GM12878 (cell line): Measurements from ENCODE around the gene MAST1. TPM values are rescaled to one million over a fixed set of nuclear protein-coding genes. Genes with fewer than 3 reads are reported as not detected.
A peak's percentile ranks its signal among the peaks of the same experiment; 100 is the strongest.

ENCODE experiments used
- BCL11A ChIP-seq: IDR thresholded peaks from 2 replicates; pipeline ENCODE4 v1.6.1; 2011; ENCODE audit warnings: low read depth, low read length
- BHLHE40 ChIP-seq, 2 experiments: fragments of 450-650 bp in 1 of 2; IDR thresholded peaks; 2 replicates each; pipeline ENCODE4 v1.6.1; 2011 to 2017; ENCODE audit warnings: low read depth in 2 of 2, borderline replicate concordance in 1 of 2, improper control_type of control experiment in 1 of 2, low read length in 1 of 2, mild to moderate bottlenecking in 1 of 2
- CREM ChIP-seq: IDR thresholded peaks from 2 replicates; pipeline ENCODE4 v1.6.1; 2014; ENCODE audit warnings: antibody characterized with exemption, low read depth
- EED ChIP-seq: sonication (generic); IDR thresholded peaks from 2 replicates; pipeline ENCODE4 v1.6.1; 2016; ENCODE audit warnings: antibody characterized with exemption, low read depth
- FOXK2 ChIP-seq: fragments of 450-650 bp; IDR thresholded peaks from 2 replicates; pipeline ENCODE4 v1.6.1; 2017; ENCODE audit warnings: mild to moderate bottlenecking, moderate library complexity
- IKZF1 ChIP-seq: fragments of 450-650 bp; conservative IDR thresholded peaks from 2 replicates; pipeline ENCODE4 v1.6.1; 2017; ENCODE audit warnings: antibody characterized with exemption, mild to moderate bottlenecking
- LARP7 ChIP-seq: fragments of 450-650 bp; IDR thresholded peaks from 2 replicates; pipeline ENCODE4 v1.6.1; 2017; ENCODE audit warnings: mild to moderate bottlenecking
- NFIC ChIP-seq: IDR thresholded peaks from 2 replicates; pipeline ENCODE4 v1.6.1; 2012; ENCODE audit warnings: low read depth, mild to moderate bottlenecking, inconsistent platforms, low read length, moderate library complexity
- NFXL1 ChIP-seq: fragments of 450-650 bp; IDR thresholded peaks from 2 replicates; pipeline ENCODE4 v1.6.1; 2017; ENCODE audit warnings: antibody characterized with exemption, mild to moderate bottlenecking, borderline replicate concordance
- NFYB ChIP-seq: IDR thresholded peaks from 2 replicates; pipeline ENCODE4 v1.6.1; 2011; ENCODE audit warnings: low read depth, mild to moderate bottlenecking, low read length, improper control_type of control experiment, moderate library complexity; ENCODE audit not compliant: insufficient read depth
- NRF1 ChIP-seq: conservative IDR thresholded peaks from 2 replicates; pipeline ENCODE4 v1.6.1; 2011; ENCODE audit warnings: mild to moderate bottlenecking, low read depth, low read length, improper control_type of control experiment
- PAX5 ChIP-seq: IDR thresholded peaks from 2 replicates; pipeline ENCODE4 v1.6.1; 2011; ENCODE audit warnings: low read depth, low read length, borderline replicate concordance
- POLR2AphosphoS2 ChIP-seq: IDR thresholded peaks from 2 replicates; pipeline ENCODE4 v1.6.1; 2011; ENCODE audit warnings: low read depth, mild to moderate bottlenecking, low read length, improper control_type of control experiment, moderate library complexity
- RCOR1 ChIP-seq: conservative IDR thresholded peaks from 2 replicates; pipeline ENCODE4 v1.6.1; 2012; ENCODE audit warnings: low read depth, low read length, improper control_type of control experiment
- RELA ChIP-seq: fragments of 450-650 bp; IDR thresholded peaks from 2 replicates; pipeline ENCODE4 v1.8.0; 2014; ENCODE audit warnings: borderline replicate concordance; ENCODE audit not compliant: partially characterized antibody
- SP1 ChIP-seq: IDR thresholded peaks from one replicate; pipeline ENCODE4 v1.6.1; 2011; ENCODE audit warnings: low read depth, low read length
- SUPT20H ChIP-seq: IDR thresholded peaks from 2 replicates; pipeline ENCODE4 v1.6.1; 2011; ENCODE audit warnings: low read depth, mild to moderate bottlenecking, low read length, moderate library complexity, borderline replicate concordance; ENCODE audit not compliant: control insufficient read depth
- TCF3 ChIP-seq: IDR thresholded peaks from 2 replicates; pipeline ENCODE4 v1.6.1; 2012; ENCODE audit warnings: low read depth, mild to moderate bottlenecking, low read length, borderline replicate concordance; ENCODE audit not compliant: insufficient read depth
- ZNF24 ChIP-seq: fragments of 450-650 bp; IDR thresholded peaks from 2 replicates; pipeline ENCODE4 v1.6.1; 2017; ENCODE audit warnings: antibody characterized with exemption, mild to moderate bottlenecking
- ZZZ3 ChIP-seq: IDR thresholded peaks from 2 replicates; pipeline ENCODE4 v1.6.1; 2011; ENCODE audit warnings: low read depth; ENCODE audit not compliant: control insufficient read depth, insufficient read length
- polyA plus RNA-seq, 11 experiments: library from polyadenylated mRNA; depleted of rRNA in 4 of 11; unstranded in 6 of 11; stranded (reverse) in 5 of 11; fragments of >200 nt; fragmentation: Nextera tagmentation in 4 of 11; fragmentation: Illumina TruSeq in 1 of 11; extraction: Ambion mirVana in 4 of 11; extraction: Trizol in 1 of 11; gene quantifications; 1 replicate in 1 of 11; 2 replicates in 10 of 11; pipeline versions ENCODE4 v1.2.1 to v1.2.3, GENCODE V29; 2011 to 2016; ENCODE audit warnings: inconsistent platforms in 2 of 11, missing spikeins in 2 of 11, low read depth in 1 of 11
- total RNA-seq, 4 experiments: library from RNA; depleted of rRNA in 3 of 4; stranded (reverse); fragments of >200 nt in 3 of 4; fragmentation: Illumina TruSeq in 1 of 4; extraction: Trizol in 1 of 4; gene quantifications; 2 replicates each; pipeline versions ENCODE4 v1.2.1 to v1.2.3, GENCODE V29; 2013 to 2021
- TF ChIP-seq, protein P1 (sequence below): IDR thresholded peaks from 2 replicates; pipeline ENCODE4 v1.6.1; 2012; ENCODE audit warnings: improper control_type of control experiment, low read depth, low read length; ENCODE audit not compliant: insufficient replicate concordance
- TF ChIP-seq, protein P2 (sequence below): IDR thresholded peaks from 2 replicates; pipeline ENCODE4 v1.6.1; 2011; ENCODE audit warnings: low read depth, low read length, improper control_type of control experiment, borderline replicate concordance
- TF ChIP-seq, protein P3 (sequence below): fragments of 450-650 bp; IDR thresholded peaks from 2 replicates; pipeline ENCODE4 v1.6.1; 2018; ENCODE audit warnings: mild to moderate bottlenecking, low read depth, moderate library complexity; ENCODE audit not compliant: partially characterized antibody

The MAST1 gene
- total and polyA plus RNA-seq, 10 of the 15 experiments (the other 5 are each of a cell fraction or from before 2014, with no cell fraction given): 0.08 to 0.79 (median 0.44) TPM; not detected in 1

DNA sequence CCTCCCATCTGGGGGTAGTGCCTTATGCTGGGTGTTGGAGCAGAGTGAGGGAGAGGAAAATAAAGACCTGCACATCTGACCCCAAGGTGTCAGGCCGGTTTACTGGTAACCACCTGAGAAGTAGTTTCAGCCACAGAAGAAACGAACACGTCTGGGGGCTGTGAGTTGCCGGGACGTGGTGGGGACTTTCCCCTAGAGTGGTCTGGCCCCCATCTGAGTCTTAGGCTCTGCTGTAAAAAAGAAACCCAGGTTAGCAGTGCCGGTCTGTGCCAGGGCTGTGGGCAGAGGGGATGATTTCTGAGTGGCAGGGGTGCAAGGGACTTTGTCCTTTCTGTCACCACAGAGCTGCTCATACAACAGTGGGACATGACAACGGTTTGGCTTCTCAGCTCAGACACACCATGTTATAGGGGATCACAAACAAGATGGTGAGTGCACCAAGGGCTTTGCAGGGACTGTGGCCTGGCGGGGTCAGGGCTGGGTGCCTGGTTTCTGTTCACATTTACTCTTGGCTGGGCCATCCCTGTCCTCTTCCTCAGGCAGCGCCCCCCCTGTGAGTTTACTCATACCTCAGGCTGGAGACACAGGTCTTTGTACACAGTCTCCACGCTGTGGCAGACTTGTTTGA is 61.7 kb downstream of the MAST1 start (continued):
- TF ChIP-seq, protein P1, sequence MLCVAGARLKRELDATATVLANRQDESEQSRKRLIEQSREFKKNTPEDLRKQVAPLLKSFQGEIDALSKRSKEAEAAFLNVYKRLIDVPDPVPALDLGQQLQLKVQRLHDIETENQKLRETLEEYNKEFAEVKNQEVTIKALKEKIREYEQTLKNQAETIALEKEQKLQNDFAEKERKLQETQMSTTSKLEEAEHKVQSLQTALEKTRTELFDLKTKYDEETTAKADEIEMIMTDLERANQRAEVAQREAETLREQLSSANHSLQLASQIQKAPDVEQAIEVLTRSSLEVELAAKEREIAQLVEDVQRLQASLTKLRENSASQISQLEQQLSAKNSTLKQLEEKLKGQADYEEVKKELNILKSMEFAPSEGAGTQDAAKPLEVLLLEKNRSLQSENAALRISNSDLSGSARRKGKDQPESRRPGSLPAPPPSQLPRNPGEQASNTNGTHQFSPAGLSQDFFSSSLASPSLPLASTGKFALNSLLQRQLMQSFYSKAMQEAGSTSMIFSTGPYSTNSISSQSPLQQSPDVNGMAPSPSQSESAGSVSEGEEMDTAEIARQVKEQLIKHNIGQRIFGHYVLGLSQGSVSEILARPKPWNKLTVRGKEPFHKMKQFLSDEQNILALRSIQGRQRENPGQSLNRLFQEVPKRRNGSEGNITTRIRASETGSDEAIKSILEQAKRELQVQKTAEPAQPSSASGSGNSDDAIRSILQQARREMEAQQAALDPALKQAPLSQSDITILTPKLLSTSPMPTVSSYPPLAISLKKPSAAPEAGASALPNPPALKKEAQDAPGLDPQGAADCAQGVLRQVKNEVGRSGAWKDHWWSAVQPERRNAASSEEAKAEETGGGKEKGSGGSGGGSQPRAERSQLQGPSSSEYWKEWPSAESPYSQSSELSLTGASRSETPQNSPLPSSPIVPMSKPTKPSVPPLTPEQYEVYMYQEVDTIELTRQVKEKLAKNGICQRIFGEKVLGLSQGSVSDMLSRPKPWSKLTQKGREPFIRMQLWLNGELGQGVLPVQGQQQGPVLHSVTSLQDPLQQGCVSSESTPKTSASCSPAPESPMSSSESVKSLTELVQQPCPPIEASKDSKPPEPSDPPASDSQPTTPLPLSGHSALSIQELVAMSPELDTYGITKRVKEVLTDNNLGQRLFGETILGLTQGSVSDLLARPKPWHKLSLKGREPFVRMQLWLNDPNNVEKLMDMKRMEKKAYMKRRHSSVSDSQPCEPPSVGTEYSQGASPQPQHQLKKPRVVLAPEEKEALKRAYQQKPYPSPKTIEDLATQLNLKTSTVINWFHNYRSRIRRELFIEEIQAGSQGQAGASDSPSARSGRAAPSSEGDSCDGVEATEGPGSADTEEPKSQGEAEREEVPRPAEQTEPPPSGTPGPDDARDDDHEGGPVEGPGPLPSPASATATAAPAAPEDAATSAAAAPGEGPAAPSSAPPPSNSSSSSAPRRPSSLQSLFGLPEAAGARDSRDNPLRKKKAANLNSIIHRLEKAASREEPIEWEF: no peak
- TF ChIP-seq CREM: peak; percentile 58; the same call in 1 of the 2 replicates
- peak; percentile 29 for TF ChIP-seq SP1
- no peak for TF ChIP-seq NFYB
- TF ChIP-seq NFXL1: no peak
- peak; percentile 80 for TF ChIP-seq IKZF1
- peak; percentile 45; the same call in 1 of the 2 replicates for TF ChIP-seq NFIC
- no peak for TF ChIP-seq TCF3
- no peak for TF ChIP-seq POLR2AphosphoS2
- TF ChIP-seq PAX5: peak; percentile 79
- TF ChIP-seq EED: peak; percentile 43
- no peak for TF ChIP-seq ZZZ3
- TF ChIP-seq, protein P2, sequence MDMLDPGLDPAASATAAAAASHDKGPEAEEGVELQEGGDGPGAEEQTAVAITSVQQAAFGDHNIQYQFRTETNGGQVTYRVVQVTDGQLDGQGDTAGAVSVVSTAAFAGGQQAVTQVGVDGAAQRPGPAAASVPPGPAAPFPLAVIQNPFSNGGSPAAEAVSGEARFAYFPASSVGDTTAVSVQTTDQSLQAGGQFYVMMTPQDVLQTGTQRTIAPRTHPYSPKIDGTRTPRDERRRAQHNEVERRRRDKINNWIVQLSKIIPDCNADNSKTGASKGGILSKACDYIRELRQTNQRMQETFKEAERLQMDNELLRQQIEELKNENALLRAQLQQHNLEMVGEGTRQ: no peak
- TF ChIP-seq FOXK2: no peak
- TF ChIP-seq, protein P3, sequence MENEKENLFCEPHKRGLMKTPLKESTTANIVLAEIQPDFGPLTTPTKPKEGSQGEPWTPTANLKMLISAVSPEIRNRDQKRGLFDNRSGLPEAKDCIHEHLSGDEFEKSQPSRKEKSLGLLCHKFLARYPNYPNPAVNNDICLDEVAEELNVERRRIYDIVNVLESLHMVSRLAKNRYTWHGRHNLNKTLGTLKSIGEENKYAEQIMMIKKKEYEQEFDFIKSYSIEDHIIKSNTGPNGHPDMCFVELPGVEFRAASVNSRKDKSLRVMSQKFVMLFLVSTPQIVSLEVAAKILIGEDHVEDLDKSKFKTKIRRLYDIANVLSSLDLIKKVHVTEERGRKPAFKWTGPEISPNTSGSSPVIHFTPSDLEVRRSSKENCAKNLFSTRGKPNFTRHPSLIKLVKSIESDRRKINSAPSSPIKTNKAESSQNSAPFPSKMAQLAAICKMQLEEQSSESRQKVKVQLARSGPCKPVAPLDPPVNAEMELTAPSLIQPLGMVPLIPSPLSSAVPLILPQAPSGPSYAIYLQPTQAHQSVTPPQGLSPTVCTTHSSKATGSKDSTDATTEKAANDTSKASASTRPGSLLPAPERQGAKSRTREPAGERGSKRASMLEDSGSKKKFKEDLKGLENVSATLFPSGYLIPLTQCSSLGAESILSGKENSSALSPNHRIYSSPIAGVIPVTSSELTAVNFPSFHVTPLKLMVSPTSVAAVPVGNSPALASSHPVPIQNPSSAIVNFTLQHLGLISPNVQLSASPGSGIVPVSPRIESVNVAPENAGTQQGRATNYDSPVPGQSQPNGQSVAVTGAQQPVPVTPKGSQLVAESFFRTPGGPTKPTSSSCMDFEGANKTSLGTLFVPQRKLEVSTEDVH: no peak
- TF ChIP-seq LARP7: peak; percentile 33; the same call in 1 of the 2 replicates
- no peak for TF ChIP-seq RCOR1
- TF ChIP-seq SUPT20H: no peak
- peak; percentile 73 to 75; a peak in 3 of 4 replicates for TF ChIP-seq BHLHE40 (IDR thresholded peaks at IDR 0.05; ENCODE audit: borderline replicate concordance in 1 of 2, low read depth in 2 of 2, low read length in 1 of 2)
- TF ChIP-seq NRF1: no peak
- TF ChIP-seq BCL11A: peak; percentile 51; the same call in 1 of the 2 replicates
- peak; percentile 64 for TF ChIP-seq RELA
- no peak for TF ChIP-seq ZNF24
